Measurements from ENCODE around the gene GFOD1. TPM values are rescaled to one million over a fixed set of nuclear protein-coding genes. Genes with fewer than 3 reads are reported as not detected.

Gene GFOD1
- total RNA-seq, 1 experiment from 2014 or later: 6.1 TPM

DNA sequence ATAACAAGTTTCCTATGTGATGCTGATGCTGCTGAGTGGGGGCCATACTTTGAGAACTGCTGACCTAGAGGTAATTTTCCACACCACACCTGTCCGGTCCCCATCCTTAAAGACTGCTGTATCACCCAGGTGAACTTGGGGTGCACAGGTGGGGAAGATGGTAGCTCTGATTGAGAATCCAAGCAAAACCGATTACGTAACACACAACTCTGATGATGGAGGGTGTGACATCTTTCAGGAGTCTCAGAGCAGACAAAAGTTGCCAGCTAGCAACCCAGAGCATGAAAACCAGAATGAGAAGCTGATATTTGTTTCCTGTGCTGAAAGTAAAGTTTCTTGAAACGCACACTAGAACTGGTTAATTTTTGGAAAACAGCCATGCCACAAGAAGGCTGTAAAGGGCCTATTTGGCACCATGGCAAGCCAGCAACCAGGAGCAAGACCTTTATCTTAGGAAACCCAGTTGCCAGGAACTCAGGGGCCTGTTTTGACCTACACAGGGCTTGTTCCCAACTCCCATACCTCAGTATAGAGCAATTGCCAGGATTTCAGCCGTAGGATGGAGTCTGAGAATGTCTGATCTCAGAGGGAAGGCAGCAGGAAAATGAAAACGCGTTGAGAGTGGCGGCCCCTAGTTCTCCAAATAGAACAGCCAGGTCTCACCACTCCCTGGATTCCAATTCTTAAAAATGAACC, 137.4 kb downstream of the GFOD1 start:
- H3K27me3 Mint-ChIP-seq (ENCODE audit: low read depth): peaks cover 6% of the 10 kb centered on the region; the same call in 1 of the 2 replicates
- H3K23ac ChIP-seq (ENCODE audit: insufficient read length, low read depth, low read length): no peak overlapping the region
- no peaks in the 10 kb centered on the region for H3K23me2 ChIP-seq (ENCODE audit: insufficient read length, low read depth, low read length, poor library complexity, severe bottlenecking)
- peaks cover 21 to 29% of the 10 kb centered on the region in 2 experiments for H3K4me1 Mint-ChIP-seq
- H2AK5ac ChIP-seq (ENCODE audit: insufficient read length, low read length): no peak overlapping the region
- no peaks in the 10 kb centered on the region; a peak in 1 of 7 replicates for H3K36me3 Mint-ChIP-seq (ENCODE audit: insufficient read depth in 1 of 3, low read depth in 3 of 3)
- no CpG with 5 or more reads among the region's 8 CpGs for WGBS (ENCODE audit: extremely low coverage, insufficient read length, low lambda C conversion rate)
- H3T11ph ChIP-seq (ENCODE audit: low read length): no peak overlapping the region
- H2BK20ac ChIP-seq (ENCODE audit: low read depth, low read length, poor library complexity, severe bottlenecking): no peak overlapping the region
- H3K9me3 ChIP-seq (ENCODE audit: control insufficient read depth, low read depth, low read length): no peaks in the 10 kb centered on the region
- H3K4me2 ChIP-seq (ENCODE audit: insufficient read depth, insufficient read length, low read length): no peak overlapping the region
- H3K4me1 ChIP-seq (ENCODE audit: insufficient read depth, low read length): peaks cover 2% of the 10 kb centered on the region; the same call in 1 of the 2 replicates
- H3K4ac ChIP-seq (ENCODE audit: low read depth, low read length): no peak overlapping the region
- no peaks in the 10 kb centered on the region for H3K79me1 ChIP-seq (ENCODE audit: insufficient read depth, low read depth, low read length, poor library complexity, severe bottlenecking)
- no peak overlapping the region for H3K14ac ChIP-seq (ENCODE audit: insufficient read depth, low read length)
- no peaks in the 10 kb centered on the region for H4K20me1 ChIP-seq (ENCODE audit: control insufficient read depth, insufficient read depth, insufficient read length)
- H2BK15ac ChIP-seq (ENCODE audit: low read depth, low read length): no peak overlapping the region
- H4K91ac ChIP-seq (ENCODE audit: insufficient read length, low read depth, low read length): no peak overlapping the region
- H4K5ac ChIP-seq (ENCODE audit: insufficient read length, low read depth, low read length): no peak overlapping the region
- H4K8ac ChIP-seq (replicated peaks; ENCODE audit: insufficient read length, low read depth, low read length): no peak overlapping the region
- no peak overlapping the region for H2BK12ac ChIP-seq (ENCODE audit: insufficient read length, low read depth, low read length)
- H3K27ac Mint-ChIP-seq: no peak overlapping the region
- DNase-seq: no peak
- H2BK120ac ChIP-seq (ENCODE audit: low read depth, low read length, poor library complexity, severe bottlenecking): no peak overlapping the region
- H3K9ac ChIP-seq (ENCODE audit: extremely low read depth, insufficient read length, low read length): no peak overlapping the region
- TF ChIP-seq, protein P1, sequence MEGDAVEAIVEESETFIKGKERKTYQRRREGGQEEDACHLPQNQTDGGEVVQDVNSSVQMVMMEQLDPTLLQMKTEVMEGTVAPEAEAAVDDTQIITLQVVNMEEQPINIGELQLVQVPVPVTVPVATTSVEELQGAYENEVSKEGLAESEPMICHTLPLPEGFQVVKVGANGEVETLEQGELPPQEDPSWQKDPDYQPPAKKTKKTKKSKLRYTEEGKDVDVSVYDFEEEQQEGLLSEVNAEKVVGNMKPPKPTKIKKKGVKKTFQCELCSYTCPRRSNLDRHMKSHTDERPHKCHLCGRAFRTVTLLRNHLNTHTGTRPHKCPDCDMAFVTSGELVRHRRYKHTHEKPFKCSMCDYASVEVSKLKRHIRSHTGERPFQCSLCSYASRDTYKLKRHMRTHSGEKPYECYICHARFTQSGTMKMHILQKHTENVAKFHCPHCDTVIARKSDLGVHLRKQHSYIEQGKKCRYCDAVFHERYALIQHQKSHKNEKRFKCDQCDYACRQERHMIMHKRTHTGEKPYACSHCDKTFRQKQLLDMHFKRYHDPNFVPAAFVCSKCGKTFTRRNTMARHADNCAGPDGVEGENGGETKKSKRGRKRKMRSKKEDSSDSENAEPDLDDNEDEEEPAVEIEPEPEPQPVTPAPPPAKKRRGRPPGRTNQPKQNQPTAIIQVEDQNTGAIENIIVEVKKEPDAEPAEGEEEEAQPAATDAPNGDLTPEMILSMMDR (conservative IDR thresholded peaks at IDR 0.05): no peak
- H3K27me3 ChIP-seq (ENCODE audit: insufficient read depth, low read length): no peaks in the 10 kb centered on the region
- H3K79me2 ChIP-seq (ENCODE audit: insufficient read depth, low read length): no peaks in the 10 kb centered on the region
- no peak overlapping the region for H3K56ac ChIP-seq (ENCODE audit: insufficient read length, low read depth, low read length)
- H3K4me3 Mint-ChIP-seq: no peak overlapping the region
- H3K18ac ChIP-seq (ENCODE audit: insufficient read length, low read depth, low read length): no peak overlapping the region
- H3K9me3 Mint-ChIP-seq: peaks cover 2 to 5% of the 10 kb centered on the region in 2 experiments; a peak in 3 of 5 replicates
- H3K27ac ChIP-seq (ENCODE audit: insufficient read length, low read depth, low read length): no peak overlapping the region
- H2BK5ac ChIP-seq (ENCODE audit: insufficient read length, low read length): no peak overlapping the region
- no peak overlapping the region for H2AFZ ChIP-seq (ENCODE audit: low read length)
